Superior temporal gyrus (tissue), 1 donor: ENCODE measurements around the gene TOX3.

Source experiments
- DNase-seq: peaks from one replicate; pipeline ENCODE4 v3.0.0-alpha.2; 2016; ENCODE audit errors: extremely low spot score

The TOX3 gene

GRCh38 chr16:52537516-52537915 is 9.4 kb downstream of the TOX3 start:
- DNase-seq: no peak

DNA sequence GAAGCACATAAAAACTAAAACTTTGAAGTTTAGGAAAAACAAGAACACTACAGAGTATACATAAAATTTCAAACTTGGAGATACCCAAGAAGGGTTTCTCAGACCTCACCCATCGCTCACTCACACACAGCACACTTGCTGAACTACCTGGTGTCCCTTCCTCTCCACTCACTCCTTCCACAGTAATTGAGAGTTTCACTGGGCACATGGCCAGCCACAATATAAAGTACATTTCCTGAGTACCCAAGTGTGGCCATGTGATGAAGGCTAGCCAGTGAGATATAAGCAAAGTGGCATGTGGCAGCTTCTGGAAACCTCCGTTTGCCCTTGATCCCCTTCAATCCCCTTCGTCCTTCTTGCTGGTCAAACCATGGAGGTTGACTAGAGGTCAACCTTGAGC is 11.9 kb downstream of the TOX3 start:
- no peak for DNase-seq

DNA sequence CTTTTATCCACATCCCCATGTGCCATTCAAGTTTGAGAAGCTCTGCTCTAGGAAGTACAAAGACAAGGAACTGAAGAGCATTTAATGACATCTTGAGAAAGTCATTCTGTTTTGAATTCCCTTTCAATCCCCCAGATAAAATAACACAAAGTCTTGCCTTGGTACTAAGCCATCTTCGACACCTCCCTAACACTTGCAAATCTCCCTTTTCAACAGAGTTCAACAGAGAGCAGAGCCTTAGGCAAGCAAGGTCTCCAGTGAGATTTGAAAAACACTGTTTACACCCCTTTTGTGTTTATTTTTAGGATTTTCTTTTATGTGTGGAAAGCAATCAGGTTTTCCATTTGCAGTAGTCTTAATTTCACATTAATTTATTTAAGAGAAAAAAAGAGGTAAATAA is 13.6 kb downstream of the TOX3 start:
- no peak for DNase-seq

- DNase-seq: no peak
Measured at GRCh38 chr16:52532384-52532783, 14.6 kb downstream of the TOX3 start.

GRCh38 chr16:52529226-52529625 is 17.7 kb downstream of the TOX3 start:
- DNase-seq: no peak

DNA sequence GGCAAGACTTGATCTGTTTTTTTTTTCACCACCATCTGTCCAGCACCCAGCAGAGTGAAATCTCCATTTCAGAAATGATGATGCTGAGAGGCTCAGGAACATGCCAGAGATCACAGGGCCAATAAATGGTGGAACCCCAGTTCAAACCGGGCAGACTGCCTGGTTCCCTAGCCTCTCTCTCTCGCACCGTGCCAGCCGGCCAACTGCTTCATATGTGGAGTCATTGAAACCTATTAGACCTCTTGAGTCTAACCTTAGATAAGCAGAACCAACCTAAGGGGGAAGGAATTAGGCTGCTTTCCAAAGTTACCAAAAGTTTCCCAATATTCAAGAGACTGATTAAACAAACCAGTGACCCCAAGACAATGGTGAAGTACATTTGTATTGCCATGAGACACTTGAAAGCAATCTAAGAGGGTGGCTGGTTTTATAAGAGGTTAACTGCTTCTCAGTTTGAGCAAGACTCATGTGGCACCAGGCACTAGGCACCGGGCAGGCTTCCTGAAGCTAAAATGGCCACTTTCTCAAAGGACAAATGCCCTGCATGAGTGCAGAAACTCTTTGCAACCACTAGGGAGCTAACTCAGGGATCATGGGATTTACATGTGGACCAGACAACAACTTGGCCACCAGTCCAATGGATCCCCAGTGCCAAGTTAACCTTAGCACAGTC is 18.4 kb downstream of the TOX3 start:
- DNase-seq: no peak

DNA sequence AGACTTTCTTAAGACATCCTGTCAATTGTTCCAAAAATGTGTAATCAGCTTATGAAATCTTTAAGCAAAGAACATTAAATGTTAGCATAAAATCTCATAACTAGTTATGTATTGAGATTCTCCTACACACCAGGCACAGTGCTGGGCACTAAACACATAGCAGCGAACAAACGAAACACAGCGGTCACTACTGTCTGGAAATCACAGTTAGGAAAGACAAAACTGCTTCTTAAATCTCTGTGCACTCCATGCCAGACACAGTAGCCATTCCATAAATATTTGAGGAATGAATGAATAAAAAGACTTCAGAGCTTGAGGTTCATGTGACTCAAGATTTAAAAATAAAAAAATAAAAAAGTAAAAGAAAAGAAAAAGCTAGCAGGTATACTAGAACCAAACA is 20.1 kb downstream of the TOX3 start:
- no peak for DNase-seq

GRCh38 chr16:52526116-52526828 is 20.7 kb downstream of the TOX3 start:
- DNase-seq: no peak

- no peak for DNase-seq
Measured at GRCh38 chr16:52521570-52521969, 25.4 kb downstream of the TOX3 start.

- DNase-seq: no peak
Measured at GRCh38 chr16:52518884-52519283, 28.1 kb downstream of the TOX3 start.

DNA sequence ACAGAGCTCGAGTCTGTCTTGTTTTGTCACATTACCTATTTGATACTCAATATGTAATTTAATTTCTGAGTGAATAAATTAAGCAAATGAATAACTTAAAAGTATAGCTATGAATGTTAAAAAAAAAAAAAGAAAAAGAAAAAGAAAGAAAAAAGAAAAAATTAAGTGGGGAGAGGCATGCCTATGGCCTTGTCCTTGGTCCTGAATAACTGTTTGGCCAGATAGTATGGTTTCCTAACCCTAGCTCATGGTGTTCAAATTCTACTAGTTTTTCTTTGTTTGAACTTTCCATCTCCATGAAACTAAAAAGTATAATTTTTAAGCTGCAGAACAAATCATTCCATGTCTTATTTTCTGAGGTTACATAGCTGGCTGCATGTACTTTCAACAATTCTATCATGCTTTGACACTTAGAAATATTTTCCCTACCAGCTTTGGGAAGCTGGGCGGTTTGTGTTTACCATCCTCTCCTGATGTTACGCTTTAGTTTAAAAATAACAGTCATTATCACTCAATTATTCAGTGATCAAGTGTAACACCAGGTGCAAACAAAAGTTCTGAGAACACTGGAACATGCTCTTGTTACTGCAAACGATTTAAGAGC is 31.8 kb downstream of the TOX3 start:
- no peak for DNase-seq

DNA sequence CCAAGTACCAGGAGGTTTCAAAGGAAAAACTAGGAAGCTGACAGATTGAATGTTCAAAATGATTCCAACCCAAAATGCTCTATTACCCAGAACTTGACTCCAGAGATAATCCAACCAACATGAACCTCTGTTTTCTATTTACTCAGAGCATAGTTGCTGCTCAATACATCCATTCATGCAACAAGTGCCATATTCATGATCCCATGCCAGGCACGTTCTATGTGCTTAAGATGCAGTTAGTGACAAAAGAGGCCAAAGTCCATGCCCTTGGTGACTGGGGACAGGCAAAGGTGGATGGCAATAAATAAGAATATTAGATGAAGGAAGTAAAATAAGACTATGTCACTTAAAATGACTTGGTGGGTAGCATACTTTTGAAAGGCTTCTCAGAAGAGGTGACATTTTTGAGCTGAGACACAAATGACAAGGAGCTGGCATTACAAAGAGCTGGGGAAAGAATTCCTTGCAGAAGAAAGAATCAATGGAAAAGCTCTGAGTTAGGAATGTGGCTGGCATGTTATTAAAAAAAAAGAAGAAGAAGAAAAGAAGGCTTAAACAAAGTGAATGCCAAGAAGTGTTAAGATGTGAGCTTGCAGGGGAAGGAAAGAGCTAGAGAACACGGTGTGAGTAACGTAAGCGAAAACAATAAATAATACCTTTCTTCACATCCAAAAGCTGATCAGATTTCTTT is 34.5 kb downstream of the TOX3 start:
- no peak for DNase-seq

DNA sequence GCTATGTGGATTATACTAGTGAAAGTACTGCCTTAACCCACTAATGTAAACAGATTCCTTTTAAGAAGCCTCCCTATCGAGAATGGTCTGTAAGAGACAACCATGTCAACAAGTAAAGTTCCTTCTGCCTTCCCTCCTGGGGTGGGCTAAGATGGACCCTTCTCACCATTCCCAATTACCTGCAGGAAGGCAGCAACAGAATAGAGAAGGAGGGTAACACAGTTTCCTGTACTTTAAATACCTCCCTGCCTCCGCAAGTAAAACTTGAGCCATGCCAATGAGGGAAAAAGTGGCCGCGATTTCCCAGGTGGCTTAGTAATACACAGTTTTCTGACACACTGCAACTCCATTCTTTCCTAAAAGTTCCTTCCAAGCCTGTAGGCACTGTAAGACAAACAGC is 45.2 kb downstream of the TOX3 start:
- DNase-seq: no peak

DNA sequence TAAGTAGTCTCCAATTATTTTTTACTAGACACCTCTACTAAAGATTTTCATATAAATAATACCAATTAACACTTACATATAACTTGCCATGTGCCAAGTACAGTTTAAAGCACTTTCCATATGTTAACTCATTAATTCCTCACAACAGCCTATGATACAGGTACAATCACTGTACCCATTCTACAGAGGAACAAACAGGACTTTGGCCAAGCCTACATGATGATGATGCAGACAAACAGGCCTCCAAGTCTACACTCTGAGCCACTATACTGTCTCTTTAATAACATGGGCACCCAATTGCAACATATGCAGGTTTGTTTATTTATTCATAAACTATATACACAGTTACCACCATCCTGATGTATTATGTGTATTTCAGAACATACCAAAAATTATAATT is 46.0 kb downstream of the TOX3 start:
- no peak for DNase-seq

DNA sequence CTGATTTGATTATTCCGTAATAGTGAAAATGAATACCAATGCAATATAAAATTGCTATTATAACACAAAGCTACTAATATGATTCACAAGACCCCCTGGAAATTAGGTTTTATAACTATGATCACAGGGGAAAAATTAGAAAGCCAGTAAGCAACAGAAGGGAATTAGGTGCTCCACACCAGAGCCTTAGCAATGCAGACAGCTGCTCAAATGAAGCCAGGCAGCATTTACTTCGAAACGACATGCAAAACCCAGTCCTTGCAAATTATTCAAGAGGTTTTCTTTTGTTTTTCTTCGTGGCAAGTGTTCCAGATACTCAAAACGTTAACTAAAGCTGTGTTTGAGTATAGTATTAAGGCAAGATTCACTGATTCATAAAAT is 47.9 kb downstream of the TOX3 start:
- peak; percentile 36 for DNase-seq

DNA sequence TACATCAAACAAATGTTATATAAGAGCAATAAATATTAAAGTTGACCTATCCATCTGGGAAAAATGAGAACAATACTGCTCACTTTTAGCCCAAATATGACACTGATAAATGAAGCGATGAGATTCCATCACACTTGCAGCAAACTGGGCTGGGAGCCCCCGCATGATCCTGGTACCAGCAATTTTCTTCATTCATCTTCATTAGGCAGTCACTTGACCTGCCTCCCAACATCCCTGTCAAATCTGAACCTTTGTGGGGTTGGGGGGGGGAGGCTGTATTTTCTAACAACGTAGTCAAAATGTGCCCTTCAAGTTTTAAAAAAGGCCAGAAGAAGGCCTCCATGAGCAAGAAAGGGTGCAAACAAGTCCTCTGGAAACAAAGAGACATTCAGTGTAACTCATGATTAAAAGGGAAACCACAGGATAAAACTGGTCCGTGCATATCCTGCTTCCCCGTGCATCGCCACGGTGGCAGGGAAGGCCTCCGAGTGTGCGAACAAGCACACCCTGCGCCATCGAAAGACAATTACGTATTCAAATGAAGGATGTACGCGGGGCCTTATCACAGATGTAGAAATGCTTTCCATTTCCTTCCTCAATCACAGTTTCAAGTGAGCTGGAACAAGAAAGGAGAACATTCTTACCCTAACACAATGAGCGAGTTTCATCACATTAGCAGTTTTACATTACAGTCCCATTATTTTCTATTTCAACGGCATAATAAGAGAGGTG is 48.4 kb downstream of the TOX3 start:
- peak; percentile 67 for DNase-seq

- DNase-seq: peak; percentile 70
Measured at GRCh38 chr16:52497067-52497816, 49.7 kb downstream of the TOX3 start.

DNA sequence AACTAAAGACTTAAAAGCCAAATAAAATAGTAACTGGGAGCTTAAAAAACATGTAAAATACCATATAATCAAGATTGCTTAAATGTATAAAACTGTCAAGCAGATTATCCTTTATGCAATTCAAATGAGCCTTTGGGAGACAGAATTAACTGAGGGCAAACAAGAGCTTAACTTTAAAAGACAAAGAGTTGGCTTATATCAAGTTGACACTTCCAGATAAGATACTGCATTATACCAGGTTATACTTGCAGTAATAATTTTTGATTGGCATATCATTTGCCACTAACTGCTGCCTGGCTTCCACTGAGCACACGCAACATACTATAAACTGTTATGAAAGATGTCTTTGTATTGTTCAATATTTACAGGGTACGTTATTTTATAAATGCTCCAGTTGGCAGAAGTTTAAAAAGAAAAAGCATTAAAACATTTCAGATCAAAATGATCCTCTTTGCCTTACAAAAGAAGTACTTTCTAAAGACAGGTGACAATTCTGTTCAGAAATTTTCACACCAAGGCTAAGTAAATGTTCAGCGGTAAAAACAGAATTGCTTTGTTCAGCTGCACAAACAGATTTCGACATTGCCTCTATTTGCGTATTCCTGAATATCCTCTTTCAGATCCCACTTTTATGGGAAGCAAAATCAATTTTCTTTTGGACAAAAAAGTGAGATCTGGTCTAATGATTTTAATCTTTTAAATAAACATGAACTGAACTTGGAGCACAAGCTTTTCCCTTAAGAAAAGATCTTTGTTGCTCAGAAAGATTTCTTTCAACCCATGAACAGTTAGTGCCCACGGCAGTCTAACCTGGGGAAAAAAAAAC is 50.7 kb downstream of the TOX3 start:
- peak; percentile 69 for DNase-seq

GRCh38 chr16:52494621-52495020 is 52.3 kb downstream of the TOX3 start:
- DNase-seq: no peak

- DNase-seq: no peak
Measured at GRCh38 chr16:52494145-52494544, 52.8 kb downstream of the TOX3 start.
